HG02885 (cell line): ENCODE measurements around the gene ABAT.
"Not testable (repeated sequence)": the region's sequence is repeated elsewhere in the genome, so short reads cannot be mapped to it uniquely, and the experiment has no call there.

Source experiments
- ATAC-seq: cut with Tn5 transposase; IDR thresholded peaks from one replicate; pipeline ENCODE4 v1.9.1; 2021; ENCODE audit warnings: mild to moderate bottlenecking; ENCODE audit not compliant: unreplicated experiment, poor library complexity

ABAT gene

GRCh38 chr16:8773537-8773936, 99.1 kb downstream of the ABAT start:
- no peak for ATAC-seq

GRCh38 chr16:8774208-8774607, 99.8 kb downstream of the ABAT start:
- ATAC-seq = no peak

DNA sequence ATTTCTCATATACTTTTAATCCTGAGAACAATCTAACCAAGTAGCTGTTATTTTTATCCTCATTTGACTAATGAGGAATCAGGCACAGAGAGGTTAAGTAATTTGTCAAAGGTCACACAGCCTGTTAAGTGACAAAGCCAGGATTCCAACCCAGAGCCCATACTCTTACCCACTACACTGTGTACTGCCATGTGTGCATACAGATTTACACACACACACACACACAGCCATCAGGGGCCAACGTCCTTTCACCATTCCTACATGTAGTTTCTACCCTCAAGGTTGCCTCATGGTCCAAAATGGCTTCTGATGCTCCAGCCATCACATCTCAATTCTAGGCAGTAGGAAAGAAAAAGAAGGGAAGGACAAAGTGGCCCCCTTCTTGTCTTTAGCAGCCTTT, 100.9 kb downstream of the ABAT start:
- no peak for ATAC-seq

DNA sequence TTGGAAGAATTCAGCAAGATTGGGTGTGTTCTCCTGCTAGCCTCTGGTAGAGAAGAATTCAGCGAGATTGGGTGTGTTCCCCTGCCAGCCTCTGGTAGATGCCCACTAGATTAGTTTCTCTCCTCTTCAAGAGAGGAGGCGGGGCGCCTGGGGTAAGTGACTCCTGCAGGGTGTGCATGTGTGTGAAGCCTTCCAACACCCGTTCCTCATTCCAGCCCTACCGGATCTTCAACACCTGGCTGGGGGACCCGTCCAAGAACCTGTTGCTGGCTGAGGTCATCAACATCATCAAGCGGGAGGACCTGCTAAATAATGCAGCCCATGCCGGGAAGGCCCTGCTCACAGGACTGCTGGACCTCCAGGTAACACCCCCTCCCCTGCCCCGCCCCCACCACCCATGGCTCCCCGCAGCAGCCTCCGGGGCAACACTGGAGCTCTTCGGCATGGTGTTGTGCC, 101.7 kb downstream of the ABAT start:
- ATAC-seq = no peak

GRCh38 chr16:8777217-8777616, 102.8 kb downstream of the ABAT start:
- ATAC-seq = no peak

DNA sequence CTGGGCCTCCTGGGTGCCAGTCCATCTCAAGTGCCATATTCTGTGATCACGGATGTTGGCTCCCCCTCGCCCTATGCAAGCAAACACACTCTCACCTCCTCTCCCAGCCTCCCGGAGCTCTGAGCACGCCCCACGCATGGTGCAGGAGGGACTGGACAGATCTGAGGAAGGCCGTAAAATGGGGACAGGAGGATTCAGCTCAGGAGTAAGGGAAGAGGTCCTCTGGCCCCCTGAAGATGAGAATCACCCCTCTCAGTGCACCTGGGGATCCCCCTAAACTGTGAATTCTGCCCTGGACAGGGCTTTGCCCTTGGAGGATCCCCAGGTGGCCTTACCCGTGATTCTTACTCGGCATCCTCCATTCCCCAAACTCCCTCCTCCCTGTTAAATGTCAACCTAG, 107.4 kb downstream of the ABAT start:
- no peak for ATAC-seq

DNA sequence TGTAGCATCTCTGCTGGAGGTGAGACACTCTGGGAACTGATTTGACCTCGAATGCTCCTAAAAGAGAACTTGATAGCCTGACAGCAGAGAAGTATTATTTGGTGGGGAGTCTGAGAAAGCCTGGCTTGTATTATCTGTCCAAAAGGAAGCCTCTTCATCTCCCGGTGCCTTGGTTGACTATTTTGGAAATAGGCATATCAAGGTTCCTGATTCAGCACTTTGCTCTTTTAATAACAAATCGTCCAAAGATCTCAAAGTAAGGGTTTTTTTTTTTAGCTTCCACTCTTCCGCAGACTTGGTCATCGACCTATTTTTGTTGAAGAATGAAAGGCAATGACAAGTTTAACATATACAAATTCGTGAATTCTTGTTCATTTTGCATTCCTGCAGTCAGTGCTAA, 108.3 kb downstream of the ABAT start:
- ATAC-seq = no peak

DNA sequence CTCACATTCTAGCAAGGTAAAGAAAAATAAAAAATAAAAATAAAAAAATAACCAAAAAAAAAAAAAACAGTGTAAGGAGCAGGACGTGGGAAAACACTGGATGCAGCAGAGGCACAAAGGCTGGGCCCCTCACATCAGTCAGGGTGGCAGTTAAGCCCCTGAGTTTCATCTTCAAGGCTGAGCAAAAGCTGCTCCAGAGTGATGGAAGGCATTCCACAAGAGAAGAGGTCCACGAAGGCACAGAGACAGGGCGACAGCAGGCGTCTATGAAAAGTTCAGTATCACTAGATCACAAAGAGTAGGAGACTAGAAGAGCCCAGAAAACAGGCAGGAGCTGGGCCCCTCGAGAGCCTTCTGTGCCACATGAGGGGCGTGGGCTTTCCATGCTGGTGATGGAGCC, 111.0 kb downstream of the ABAT start:
- ATAC-seq = no peak

GRCh38 chr16:8786316-8786715, 111.9 kb downstream of the ABAT start:
- not testable (repeated sequence) for ATAC-seq

DNA sequence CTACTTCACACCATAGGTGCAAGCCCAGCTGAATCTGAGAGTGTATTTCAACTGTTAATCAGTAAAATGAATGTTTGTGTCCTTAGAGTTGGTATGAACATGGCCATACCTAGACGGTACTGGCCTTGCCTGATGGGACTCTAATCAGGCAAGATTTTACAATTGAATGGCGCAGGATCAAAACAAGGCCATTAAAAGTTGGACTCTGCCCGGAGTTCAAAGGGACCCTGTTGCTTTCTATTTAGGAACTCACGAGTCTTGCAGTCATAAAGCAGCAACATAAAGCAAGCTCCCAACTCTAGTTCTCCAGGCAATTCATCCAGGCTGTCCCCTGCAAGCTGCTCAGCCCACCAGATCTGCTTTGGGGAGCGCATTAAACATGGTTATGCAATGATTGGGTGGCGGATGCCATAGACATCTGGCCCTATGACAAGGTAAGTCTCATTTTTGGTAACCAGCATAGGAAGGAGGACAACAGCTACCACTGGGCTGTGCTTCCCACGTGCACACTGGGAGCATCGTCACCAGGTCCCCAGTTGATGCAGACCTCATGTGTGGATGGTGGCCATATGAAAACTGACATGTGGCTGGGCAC, 114.3 kb downstream of the ABAT start:
- no peak for ATAC-seq

DNA sequence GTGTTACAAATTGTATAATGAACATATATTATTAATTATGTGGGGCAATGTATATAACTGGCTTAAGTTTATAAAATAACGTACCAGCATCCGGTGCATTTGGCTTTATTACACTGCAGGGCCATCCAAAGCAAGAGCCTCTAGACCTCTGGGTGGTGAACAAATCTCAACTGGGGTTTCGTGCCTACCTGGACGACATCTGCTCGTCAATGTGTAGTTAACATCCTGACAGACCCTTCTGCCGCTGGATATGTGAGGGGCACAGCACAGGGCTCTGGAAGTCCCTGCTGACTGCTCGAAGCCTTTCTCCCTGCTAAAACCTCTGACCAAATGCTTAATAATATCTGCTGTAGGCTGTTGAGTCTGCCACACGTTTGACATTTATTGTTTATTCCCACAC, 120.7 kb downstream of the ABAT start:
- ATAC-seq = no peak

DNA sequence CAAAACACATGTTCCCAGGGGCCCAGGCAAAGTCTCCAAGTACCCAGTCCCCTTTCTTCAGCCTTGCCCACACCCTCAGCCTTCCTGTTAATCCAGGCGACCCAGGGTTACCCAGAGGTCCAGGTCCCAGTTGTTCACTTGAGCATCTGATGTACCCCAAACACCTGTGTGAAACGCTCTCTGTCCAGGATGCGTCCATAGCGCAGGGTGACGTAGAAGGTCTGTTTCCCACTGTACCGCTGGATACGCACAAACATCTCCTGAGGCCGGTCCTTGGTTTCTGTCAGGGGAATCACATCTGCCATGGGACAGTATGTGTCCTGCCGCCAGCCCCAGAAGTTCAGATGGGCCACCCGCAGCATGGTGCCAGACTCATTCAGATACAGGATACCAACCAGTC, 121.4 kb downstream of the ABAT start:
- no peak for ATAC-seq

GRCh38 chr16:8796469-8797363, 122.3 kb downstream of the ABAT start:
- ATAC-seq = peak; percentile 0

DNA sequence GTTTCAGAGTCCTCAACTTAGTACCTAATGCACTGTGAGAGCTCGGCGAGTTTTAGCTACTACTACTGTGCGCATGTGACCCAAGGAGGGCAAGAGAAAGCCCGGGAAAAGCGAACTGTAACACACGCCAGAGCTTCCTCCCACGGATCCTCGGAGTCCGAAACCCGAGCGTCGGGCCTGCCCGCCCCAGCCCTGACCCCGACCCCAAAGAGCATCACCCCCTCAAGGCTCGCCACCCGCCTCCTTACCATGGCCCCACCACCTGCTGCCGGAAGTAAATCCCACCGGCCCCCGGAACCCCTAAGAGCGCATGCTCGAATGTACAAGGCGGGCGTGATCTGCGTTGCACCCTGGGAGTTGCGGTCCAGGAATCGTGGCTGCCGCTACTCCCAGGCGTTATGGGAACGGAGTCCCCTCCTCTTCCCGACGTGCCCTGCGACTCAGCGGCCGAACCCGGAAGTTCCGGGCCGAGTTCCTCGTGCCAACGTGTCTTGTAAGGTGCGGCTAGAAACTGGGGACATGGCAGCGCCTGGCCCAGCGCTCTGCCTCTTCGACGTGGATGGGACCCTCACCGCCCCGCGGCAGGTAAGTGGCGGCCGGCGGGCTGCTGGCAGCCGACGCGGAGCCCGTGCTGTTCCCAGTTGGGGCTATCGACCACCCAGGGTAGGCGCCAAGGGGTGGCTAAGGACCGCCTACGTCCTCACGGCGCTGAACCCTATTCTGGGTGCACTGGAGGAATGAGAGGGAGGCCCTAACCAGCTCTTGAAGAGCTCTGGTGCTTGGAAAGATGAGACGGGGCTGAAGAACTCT, 123.2 kb downstream of the ABAT start, which contains the start of the genes PMM2 and TMEM186:
TSS of gene PMM2 (plus strand) at position 476 of the 810 bp plus-strand sequence. CDS start at position 520, 44 bp downstream.
TSS of gene TMEM186 (minus strand) at position 276 of the 810 bp plus-strand sequence. CDS start at position 251, 25 bp downstream.
- ATAC-seq = peak; percentile 96

DNA sequence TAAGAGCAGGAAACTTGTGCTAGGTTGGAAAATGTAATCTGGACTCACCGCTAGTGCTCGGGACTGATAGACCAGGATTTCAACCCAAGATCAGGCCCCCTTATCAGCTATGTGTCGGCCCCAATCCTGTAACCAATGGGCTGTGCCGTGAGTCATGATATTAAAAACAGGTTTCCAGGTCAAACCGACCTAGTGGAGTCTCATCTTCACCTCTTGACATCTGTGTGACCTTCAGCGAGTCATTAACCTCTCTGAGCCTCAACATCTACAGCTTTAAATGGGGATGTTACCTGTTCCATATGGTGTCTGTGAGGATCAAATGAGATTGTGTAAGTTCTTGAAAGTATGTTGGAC, 123.7 kb downstream of the ABAT start:
- ATAC-seq = peak; percentile 1

DNA sequence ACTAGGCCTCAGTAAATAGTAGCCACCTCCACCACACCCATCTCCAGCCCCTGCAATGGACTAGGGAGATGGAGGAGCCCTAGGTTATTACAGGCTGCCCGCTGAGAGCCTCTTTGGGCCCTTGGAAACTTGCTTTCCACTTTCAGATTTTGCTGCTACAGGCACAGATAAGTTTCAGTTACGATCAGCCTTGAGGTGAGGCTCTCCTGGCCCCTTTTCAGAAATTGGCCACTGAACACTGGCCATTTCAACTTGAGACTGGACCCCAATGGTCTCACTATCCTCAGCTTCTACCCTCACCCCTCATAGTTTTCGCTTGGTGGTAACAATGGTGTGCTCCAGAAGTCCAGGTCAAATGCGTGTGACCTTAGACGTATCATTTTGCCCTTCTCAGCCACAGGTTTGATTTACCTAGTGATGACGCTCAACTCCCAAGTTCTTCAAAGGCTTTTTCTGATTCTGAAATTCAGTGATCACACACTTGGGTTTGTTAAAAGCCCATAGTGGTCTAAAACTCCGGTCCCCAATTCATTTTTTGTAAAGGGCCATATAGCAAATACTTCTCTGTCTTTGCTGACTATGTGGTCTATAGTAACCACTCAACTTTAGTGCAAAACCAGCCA, 124.2 kb downstream of the ABAT start:
- ATAC-seq = no peak

- ATAC-seq = no peak
Measured at GRCh38 chr16:8801701-8802100, 127.3 kb downstream of the ABAT start.

GRCh38 chr16:8803733-8804132, 129.3 kb downstream of the ABAT start:
- ATAC-seq = not testable (repeated sequence)

GRCh38 chr16:8804313-8804712, 129.9 kb downstream of the ABAT start:
- ATAC-seq = no peak

- no peak for ATAC-seq
Measured at GRCh38 chr16:8806272-8806983, 132.0 kb downstream of the ABAT start.
